HAP-1 (cell line): ENCODE results near the gene PRSS12.

Experiments used
- DNase-seq, 2 experiments: peaks; one replicate each; pipeline ENCODE4 v3.0.0-alpha.2; 2016 to 2020; ENCODE audit warnings: low spot score in 2 of 2
- H3K27me3 ChIP-seq: fragments of 250-450 bp; sonication (Bioruptor Pico); 2 replicates; pipeline ENCODE4 v1.5.1; 2020; ENCODE audit warnings: low read depth, mild to moderate bottlenecking, moderate library complexity
- H3K36me3 ChIP-seq: fragments of 250-450 bp; sonication (Bioruptor Pico); replicated peaks from 2 replicates; pipeline ENCODE4 v1.5.1; 2020; ENCODE audit warnings: mild to moderate bottlenecking
- H3K4me1 ChIP-seq: fragments of 250-450 bp; sonication (Bioruptor Pico); 2 replicates; pipeline ENCODE4 v1.5.1; 2020; ENCODE audit warnings: mild to moderate bottlenecking
- H3K4me3 ChIP-seq: fragments of 250-450 bp; sonication (Bioruptor Pico); 2 replicates; pipeline ENCODE4 v1.5.1; 2020; ENCODE audit warnings: mild to moderate bottlenecking, moderate library complexity
- H3K9me3 ChIP-seq: fragments of 250-450 bp; sonication (Bioruptor Pico); 2 replicates; pipeline ENCODE4 v1.5.1; 2020; ENCODE audit warnings: mild to moderate bottlenecking, moderate library complexity
- in situ Hi-C: fragments of 300-500 bp; cut with MboI; formaldehyde crosslinking; loops from 3 replicates; pipeline ENCODE4 v1.14.3; 2020; ENCODE audit warnings: low sequenced_read_pairs, inconsistent platforms, mixed read lengths

The PRSS12 gene

GRCh38 chr4:118373614-118374255, 20.9 kb upstream of the PRSS12 start:
- DNase-seq, result no peak
- Histone ChIP-seq H3K4me3 (no peak overlapping the region), H3K9me3 (no peaks in the 10 kb centered on the region), H3K27me3 (no peaks in the 10 kb centered on the region; the same call in 1 of the 2 replicates), H3K4me1 (peaks cover 12% of the 10 kb centered on the region), H3K36me3 (no peaks in the 10 kb centered on the region)
- in situ Hi-C loops, result no loop called here

- no peak overlapping the region for H3K4me3 ChIP-seq
Measured at GRCh38 chr4:118372251-118372650, 19.4 kb upstream of the PRSS12 start.

GRCh38 chr4:118369231-118369630, 16.4 kb upstream of the PRSS12 start:
- Histone ChIP-seq H3K4me3 (no peak overlapping the region), H3K27me3 (no peaks in the 10 kb centered on the region; the same call in 1 of the 2 replicates), H3K4me1 (peaks cover 9% of the 10 kb centered on the region), H3K36me3 (no peaks in the 10 kb centered on the region), H3K9me3 (no peaks in the 10 kb centered on the region)
- in situ Hi-C loops, result no loop called here
- DNase-seq, result no peak

More at GRCh38 chr4:118372251-118372650, 19.4 kb upstream of the PRSS12 start:
- Histone ChIP-seq H3K27me3 (no peaks in the 10 kb centered on the region; the same call in 1 of the 2 replicates), H3K4me1 (peaks cover 12% of the 10 kb centered on the region), H3K9me3 (no peaks in the 10 kb centered on the region), H3K36me3 (no peaks in the 10 kb centered on the region)
- in situ Hi-C loops, result no loop called here
- DNase-seq, result no peak

- no peak overlapping the region for H3K4me3 ChIP-seq
- no peak for DNase-seq
- in situ Hi-C loops, result no loop called here
- no peaks in the 10 kb centered on the region for H3K9me3 ChIP-seq
- H3K36me3 ChIP-seq, result no peaks in the 10 kb centered on the region
- H3K27me3 ChIP-seq, result no peaks in the 10 kb centered on the region
- H3K4me1 ChIP-seq, result no peaks in the 10 kb centered on the region
Measured at GRCh38 chr4:118367872-118368271, 15.1 kb upstream of the PRSS12 start.

- no peaks in the 10 kb centered on the region for H3K9me3 ChIP-seq
- H3K4me1 ChIP-seq, result no peaks in the 10 kb centered on the region
- no peaks in the 10 kb centered on the region for H3K36me3 ChIP-seq
- DNase-seq, result no peak
- in situ Hi-C loops, result no loop called here
- no peaks in the 10 kb centered on the region for H3K27me3 ChIP-seq
- H3K4me3 ChIP-seq, result no peak overlapping the region
Measured at GRCh38 chr4:118367361-118367760, 14.6 kb upstream of the PRSS12 start.

GRCh38 chr4:118363166-118363565, 10.4 kb upstream of the PRSS12 start:
- Histone ChIP-seq H3K9me3 (no peaks in the 10 kb centered on the region), H3K36me3 (no peaks in the 10 kb centered on the region), H3K4me3 (no peak overlapping the region), H3K4me1 (no peaks in the 10 kb centered on the region), H3K27me3 (no peaks in the 10 kb centered on the region)
- DNase-seq, result no peak
- in situ Hi-C loops, result no loop called here

GRCh38 chr4:118361192-118361591, 8.4 kb upstream of the PRSS12 start:
- Histone ChIP-seq H3K4me3 (no peak overlapping the region), H3K27me3 (no peaks in the 10 kb centered on the region), H3K9me3 (no peaks in the 10 kb centered on the region), H3K4me1 (peaks cover under 1% of the 10 kb centered on the region; the same call in 1 of the 2 replicates), H3K36me3 (no peaks in the 10 kb centered on the region)
- no peak for DNase-seq
- in situ Hi-C loops, result no loop called here

GRCh38 chr4:118360106-118360505, 7.3 kb upstream of the PRSS12 start:
- in situ Hi-C loops, result no loop called here
- DNase-seq, result no peak
- Histone ChIP-seq H3K9me3 (no peaks in the 10 kb centered on the region), H3K27me3 (no peaks in the 10 kb centered on the region), H3K4me1 (peaks cover 11% of the 10 kb centered on the region), H3K36me3 (no peaks in the 10 kb centered on the region), H3K4me3 (no peak overlapping the region)

GRCh38 chr4:118357601-118358000, 4.8 kb upstream of the PRSS12 start:
- Histone ChIP-seq H3K4me1 (peaks cover 30% of the 10 kb centered on the region), H3K27me3 (no peaks in the 10 kb centered on the region), H3K36me3 (no peaks in the 10 kb centered on the region), H3K4me3 (no peak overlapping the region), H3K9me3 (no peaks in the 10 kb centered on the region)
- DNase-seq, result no peak
- in situ Hi-C loops, result no loop called here

GRCh38 chr4:118356731-118357130, 3.9 kb upstream of the PRSS12 start:
- no peak for DNase-seq
- no peaks in the 10 kb centered on the region for H3K36me3 ChIP-seq
- H3K27me3 ChIP-seq, result no peaks in the 10 kb centered on the region
- no peak overlapping the region for H3K4me3 ChIP-seq
- H3K9me3 ChIP-seq, result no peaks in the 10 kb centered on the region
- H3K4me1 ChIP-seq, result peaks cover 30% of the 10 kb centered on the region
- in situ Hi-C loops, result no loop called here

- no peak for DNase-seq
- in situ Hi-C loops, result no loop called here
- no peaks in the 10 kb centered on the region for H3K36me3 ChIP-seq
- no peaks in the 10 kb centered on the region for H3K9me3 ChIP-seq
- H3K27me3 ChIP-seq, result no peaks in the 10 kb centered on the region
- no peak overlapping the region for H3K4me3 ChIP-seq
- H3K4me1 ChIP-seq, result peaks cover 33% of the 10 kb centered on the region
Measured at GRCh38 chr4:118356111-118356510, 3.3 kb upstream of the PRSS12 start.

GRCh38 chr4:118354913-118355312, 2.1 kb upstream of the PRSS12 start:
- H3K36me3 ChIP-seq, result no peaks in the 10 kb centered on the region
- H3K27me3 ChIP-seq, result no peaks in the 10 kb centered on the region
- H3K9me3 ChIP-seq, result no peaks in the 10 kb centered on the region
- peak; percentile 32 to 57 for DNase-seq
- in situ Hi-C loops, result no loop called here
- no peak overlapping the region for H3K4me3 ChIP-seq
- H3K4me1 ChIP-seq, result peaks cover 38% of the 10 kb centered on the region

GRCh38 chr4:118353534-118354030, 779 bp upstream of the PRSS12 start:
- Histone ChIP-seq H3K27me3 (no peaks in the 10 kb centered on the region), H3K4me3 (peak overlapping the region; percentile 65), H3K9me3 (no peaks in the 10 kb centered on the region), H3K36me3 (no peaks in the 10 kb centered on the region), H3K4me1 (peaks cover 45% of the 10 kb centered on the region)
- in situ Hi-C loops, result no loop called here
- DNase-seq, result peak in 1 of 2 experiments; percentile 34

- peak; percentile 66 to 78 for DNase-seq
Measured at GRCh38 chr4:118351851-118352827, 664 bp downstream of the PRSS12 start.

More at GRCh38 chr4:118351851-118352827, 664 bp downstream of the PRSS12 start:
- no peaks in the 10 kb centered on the region for H3K36me3 ChIP-seq
- H3K4me1 ChIP-seq, result peaks cover 56% of the 10 kb centered on the region
- peak overlapping the region; percentile 65 for H3K4me3 ChIP-seq
- in situ Hi-C loops, result no loop called here
- H3K9me3 ChIP-seq, result no peaks in the 10 kb centered on the region
- H3K27me3 ChIP-seq, result no peaks in the 10 kb centered on the region
